ENCODE results near the gene ZCCHC7.
"Not testable (repeated sequence)": the region's sequence is repeated elsewhere in the genome, so short reads cannot be mapped to it uniquely, and the experiment has no call there.

The ZCCHC7 gene

DNA sequence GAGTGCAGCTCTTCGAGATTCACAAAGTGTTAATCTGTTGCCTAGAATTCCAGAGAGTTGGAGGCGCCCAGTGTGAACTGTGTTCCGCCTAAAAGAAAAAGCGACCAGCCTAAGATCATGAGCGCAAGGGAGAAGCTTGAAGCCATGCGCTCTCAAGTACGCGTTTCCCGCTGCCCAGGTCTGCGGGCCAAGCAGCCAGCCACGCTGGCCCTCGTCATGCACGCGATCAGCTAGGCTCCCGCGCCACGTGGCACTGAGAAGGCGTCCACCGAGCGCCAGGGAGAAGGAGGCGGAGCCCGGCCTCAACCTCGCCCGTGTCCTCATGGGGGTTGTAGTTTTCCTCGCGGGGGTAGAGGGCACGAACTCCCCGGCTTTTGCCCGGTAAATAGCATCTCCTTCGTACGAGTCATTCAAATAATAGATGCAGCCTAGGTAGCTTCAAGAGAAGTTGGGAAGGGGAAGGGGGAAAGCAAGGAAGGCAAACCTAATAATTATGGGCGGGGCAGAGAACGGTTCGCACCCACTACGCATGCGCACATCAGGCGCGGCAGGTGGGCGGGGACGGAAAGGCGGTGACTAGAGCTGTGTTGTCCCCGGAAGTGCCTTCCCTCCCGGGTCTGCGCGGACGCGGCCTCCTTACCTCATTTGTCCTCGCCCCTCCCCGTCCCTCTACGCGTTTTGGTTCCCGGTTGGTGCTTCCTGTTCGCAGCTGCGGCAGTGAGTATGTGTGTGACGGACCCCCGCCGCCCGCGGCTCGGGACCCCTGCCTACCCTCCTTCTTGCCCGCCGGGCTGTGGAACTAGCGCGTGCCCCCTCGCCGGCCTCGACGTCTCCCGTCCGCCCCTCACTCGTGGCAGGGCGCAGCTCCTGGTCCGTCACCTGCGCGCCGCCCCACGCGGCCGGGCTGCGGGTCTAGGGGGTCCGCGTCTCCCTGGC, at the start of gene ZCCHC7:
TSS of gene ZCCHC7 (plus strand) at position 668 of the 936 bp plus-strand sequence.
- DNase-seq (ENCODE audit: low read depth): peak; percentile 95

DNA sequence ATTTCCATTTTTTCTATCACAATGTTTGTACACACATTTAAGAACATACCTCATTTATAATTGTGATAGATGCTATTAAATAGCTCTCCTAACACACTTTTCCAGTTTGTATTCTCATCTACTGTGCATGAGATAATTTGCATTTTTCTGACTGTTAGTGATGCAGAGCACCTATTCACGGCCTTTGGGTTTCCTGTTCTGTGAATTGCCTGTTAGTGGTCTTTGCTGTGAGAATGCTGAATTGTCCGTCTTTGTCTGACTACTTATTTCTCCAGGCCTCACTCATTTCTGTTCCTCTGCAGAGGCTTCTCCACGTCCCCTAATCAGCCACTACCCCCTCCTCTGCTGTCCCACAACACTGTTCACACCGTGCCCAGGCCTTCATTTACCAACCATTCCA, 45.6 kb upstream of the ZCCHC7 start:
- not testable (repeated sequence) for DNase-seq (ENCODE audit: low read depth)

DNA sequence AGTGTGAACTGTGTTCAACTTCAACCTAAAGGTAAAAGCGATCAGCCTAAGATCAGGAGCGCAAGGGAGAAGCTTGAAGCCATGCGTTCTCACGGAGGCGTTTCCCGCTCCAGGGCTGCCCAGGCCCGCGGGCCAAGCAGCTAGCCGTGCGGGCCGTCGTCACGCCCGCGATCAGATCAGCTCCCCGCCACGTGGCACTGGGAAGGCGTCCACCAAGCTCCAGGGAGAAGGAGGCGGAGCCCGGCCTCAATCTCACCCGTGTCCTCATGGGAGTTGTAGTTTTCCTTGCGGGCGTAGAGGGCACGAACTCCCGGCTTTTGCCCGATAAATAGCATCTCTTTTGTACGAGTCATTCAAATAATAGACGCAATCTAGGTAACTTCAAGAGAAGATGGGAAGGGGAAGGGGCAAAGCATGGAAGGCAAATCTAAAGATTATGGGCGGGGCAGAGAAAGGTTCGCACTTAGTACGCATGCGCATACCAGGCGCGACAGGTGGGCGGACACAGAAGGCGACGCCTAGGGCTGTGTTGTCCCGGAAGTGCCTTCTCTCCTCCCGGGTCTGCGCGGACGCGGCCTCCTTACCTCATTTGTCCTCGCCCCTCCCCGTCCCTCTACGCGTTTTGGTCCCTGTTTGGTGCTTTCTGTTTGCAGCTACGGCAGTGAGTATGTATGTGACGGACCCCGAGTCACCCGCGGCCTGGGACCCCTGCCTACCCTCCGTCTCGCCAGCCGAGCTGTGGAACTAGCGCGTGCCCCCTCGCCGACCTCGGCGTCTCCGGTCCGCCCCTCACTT, 40.8 kb upstream of the ZCCHC7 start:
- DNase-seq (ENCODE audit: low read depth): peak; percentile 96

DNA sequence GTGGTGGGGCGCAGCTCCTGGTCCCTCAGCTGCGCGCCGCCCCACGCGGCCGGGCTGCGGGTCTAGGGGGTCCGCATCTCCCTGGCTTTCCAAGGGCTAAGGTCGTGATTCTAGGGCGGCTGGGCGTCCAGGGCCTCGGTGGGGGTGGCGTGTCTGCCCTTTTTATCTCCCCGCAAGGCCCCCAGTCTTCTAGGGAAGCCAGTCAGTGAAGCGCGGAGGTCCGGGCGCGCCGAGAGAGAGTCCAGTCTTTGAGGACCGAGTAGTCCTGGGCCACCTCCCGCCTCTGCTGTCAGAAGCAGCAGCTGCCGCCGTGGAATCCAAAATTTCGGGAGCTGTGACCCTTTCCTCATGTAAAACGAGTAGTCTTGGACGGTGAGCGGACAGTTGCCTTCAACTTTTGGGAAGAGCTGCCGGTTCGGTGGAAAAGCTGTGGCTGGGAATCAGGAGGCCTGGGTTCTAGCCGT, 40.2 kb upstream of the ZCCHC7 start:
- peak; percentile 45 for DNase-seq (ENCODE audit: low read depth)

DNA sequence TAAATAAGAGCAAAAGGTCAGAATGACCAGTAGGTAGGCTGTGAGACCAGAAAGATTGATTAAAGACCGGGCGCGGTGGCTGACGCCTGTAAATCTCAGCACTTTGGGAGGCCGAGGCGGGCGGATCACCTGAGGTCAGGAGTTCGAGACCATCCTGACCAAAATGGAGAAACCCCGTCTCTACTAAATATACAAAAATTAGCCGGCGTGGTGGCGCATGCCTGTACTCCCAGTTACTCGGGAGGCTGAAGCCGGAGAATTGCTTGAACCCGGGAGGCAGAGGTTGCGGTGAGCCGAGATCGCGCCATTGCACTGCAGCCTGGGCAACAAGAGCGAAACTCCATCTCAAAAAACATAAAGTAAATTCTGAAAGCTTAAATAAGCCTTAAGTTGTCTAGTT, 38.9 kb upstream of the ZCCHC7 start:
- not testable (repeated sequence) for DNase-seq (ENCODE audit: low read depth)

DNA sequence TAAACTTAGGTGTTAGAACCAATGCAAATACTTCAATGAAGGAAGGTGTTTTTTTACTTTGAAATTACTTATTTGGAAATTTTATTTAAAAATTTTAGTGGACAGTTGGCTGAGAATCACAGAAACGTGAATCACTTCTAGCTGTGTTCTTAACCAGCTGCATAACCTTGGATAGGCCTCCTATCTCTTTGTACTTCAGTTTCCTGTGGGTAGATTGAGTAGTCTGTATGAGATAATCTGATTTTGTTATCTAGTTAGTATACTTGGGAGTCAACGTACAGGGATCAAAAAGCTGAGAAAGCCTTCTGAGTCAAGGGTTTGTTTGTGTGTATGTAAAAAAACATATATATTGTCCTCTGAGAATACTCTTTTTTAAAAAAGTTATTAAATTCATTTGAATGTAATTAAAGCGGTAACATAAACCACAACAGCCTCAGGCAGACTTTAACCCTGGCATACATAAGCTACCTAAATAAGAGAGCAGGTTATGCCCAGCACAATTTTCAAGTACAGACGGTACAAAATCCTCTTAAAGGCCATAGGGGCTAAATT, 38.1 kb upstream of the ZCCHC7 start:
- DNase-seq (ENCODE audit: low read depth): no peak

DNA sequence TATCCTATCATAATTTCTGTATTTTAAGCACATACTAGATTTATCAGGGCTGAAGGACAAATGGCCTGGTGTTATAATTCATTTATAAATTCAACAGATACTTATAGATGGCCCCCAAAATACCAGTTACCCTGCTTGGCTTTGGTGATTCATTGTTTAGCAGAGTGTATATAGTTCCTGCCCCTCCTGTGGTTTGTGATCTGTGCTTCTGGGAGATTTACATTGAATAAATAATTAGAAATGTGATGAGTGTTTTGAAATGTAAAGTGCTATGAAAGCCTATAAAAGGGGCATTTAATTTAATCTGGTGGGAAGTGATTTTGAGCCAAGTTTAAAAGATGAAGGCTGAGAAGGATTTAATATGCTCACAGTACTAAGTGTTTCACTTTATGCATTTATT, 36.7 kb upstream of the ZCCHC7 start:
- no peak for DNase-seq (ENCODE audit: low read depth)

DNA sequence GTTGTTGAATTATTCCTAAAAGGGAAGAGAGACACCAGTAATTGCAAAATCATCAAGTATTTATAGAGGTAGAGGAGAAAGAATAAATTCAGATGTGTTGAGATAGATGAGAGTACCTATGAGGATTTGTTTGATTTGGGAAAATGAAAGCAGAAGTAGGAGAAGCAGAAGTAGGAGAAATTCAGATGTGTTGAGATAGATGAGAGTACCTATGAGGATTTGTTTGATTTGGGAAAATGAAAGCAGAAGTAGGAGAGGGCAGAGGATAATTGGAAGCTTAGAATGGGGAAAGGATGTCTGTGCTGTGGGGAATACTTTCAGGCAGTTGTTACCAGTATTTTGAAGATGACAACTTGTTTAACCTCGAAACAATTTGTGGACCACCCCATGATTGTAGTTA, 35.1 kb upstream of the ZCCHC7 start:
- DNase-seq (ENCODE audit: low read depth): no peak

DNA sequence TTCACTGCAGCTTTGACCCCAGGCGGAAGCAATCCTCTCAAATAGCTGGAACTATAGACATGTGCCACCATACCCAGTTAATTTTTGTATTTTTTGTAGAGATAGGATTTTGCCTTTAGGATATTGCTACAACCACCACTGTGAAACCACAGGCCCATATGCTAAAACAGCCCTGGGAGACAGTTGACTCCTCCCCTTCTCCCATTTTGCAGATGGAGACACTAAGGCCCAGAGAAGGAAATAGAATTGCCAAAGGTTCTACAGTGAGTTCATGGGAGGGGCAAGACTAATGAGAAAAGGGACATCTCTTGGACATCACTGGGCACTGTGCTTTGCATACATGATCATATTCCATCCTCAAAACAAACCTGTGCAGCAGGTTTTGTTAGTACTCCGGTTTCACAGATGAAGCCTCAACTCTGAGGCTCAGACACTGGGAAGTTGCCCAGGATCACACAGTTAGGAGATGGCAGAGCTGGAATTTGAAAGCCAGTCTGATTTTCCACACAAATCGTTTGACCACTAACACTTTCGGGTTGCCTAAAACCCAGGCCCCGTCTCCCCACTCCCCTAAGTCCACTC, 27.6 kb upstream of the ZCCHC7 start:
- not testable (repeated sequence) for DNase-seq (ENCODE audit: low read depth)

DNA sequence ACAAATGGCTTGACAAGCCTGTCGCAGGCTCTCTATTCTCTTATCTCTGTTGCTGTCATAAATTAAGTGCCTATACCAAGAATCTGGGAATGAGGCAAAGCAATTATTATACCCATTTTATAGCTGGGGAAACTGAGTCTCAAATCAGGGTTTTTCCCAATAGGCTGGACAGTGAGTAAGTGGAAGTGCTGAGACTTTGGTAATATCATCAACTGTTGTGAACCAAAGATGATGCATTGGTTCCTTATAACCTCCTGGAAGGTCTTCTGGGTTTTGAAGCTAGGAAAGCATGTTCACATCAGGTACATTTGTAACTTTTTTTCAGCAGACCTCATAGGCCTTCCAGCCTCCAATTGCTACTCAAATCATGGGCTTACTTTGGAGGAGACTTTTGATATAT, 25.6 kb upstream of the ZCCHC7 start:
- no peak for DNase-seq (ENCODE audit: low read depth)

DNA sequence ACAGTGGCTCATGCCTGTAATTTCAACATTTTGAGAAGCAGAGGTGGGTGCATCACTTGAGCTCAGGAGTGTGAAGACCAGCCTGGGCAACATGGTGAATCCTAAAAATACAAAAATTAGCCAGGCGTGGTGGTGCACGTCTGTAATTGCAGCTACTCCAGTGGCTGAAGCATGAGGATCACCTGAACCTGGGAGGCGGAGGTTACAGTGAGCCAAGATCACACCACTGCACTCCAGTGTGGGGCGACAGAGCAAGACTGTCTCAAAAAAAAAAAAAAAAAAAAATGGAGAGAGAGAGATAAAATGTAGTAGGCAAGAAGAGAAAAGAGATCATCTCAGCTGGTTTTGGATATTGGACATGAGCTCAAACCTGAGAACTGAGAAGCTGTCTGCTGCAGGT, 23.7 kb upstream of the ZCCHC7 start:
- DNase-seq (ENCODE audit: low read depth): no peak

DNA sequence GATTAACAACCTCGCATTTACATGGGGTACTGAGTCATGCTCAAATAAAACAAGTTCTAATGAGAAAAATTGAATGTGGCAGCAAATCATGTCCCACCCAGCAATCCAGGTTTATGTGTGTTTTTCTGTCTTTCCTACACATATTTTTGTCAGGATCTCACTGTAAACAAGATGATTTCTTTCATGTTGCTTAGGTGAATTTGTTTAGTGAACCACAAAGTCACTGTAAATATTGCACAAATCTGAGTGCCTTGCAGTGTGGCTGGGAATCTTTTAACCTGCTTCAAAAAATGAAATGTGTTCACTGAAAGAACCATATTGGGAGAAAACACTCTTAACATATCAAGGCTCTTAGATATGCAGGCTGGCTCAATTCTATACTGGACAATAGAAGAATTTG, 23.1 kb upstream of the ZCCHC7 start:
- DNase-seq (ENCODE audit: low read depth): no peak

DNA sequence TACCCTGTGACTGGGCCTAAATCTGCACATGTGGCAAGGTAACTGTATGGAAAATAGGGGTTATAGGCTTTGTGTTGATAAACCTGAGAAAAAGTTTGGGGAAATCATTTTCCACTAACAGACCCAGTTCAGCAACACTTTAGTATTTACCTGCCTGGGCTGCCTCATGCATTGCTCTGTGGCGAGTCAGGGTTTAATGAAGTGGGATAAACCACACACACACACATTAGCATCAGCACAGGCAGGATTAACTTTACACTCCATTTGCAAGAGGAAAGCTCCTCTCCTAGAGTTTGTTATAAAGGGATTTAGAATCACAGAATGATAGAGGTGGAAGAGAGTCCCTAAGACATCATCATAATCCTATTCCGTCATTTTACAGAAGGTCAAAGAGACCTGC, 20.0 kb upstream of the ZCCHC7 start:
- DNase-seq (ENCODE audit: low read depth): no peak

DNA sequence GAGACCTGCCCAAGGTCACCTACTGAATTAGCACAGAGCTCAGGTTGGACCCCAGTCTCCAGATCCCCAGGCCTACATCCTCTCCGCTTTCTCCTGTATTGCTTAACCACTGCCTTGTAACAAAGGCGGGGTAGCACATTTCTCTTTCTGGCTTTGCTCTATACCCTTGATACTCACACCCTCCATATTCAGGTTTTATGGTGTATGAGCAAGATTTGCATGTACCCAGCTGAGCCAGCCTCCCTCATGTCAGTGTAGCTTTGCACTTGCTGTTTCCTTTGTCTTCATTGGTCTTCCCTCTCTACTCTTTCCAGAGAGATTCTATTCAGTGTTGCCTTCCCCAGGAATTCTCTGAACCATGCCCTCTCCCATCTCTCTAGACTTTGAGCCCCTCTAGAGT, 19.6 kb upstream of the ZCCHC7 start:
- no peak for DNase-seq (ENCODE audit: low read depth)

DNA sequence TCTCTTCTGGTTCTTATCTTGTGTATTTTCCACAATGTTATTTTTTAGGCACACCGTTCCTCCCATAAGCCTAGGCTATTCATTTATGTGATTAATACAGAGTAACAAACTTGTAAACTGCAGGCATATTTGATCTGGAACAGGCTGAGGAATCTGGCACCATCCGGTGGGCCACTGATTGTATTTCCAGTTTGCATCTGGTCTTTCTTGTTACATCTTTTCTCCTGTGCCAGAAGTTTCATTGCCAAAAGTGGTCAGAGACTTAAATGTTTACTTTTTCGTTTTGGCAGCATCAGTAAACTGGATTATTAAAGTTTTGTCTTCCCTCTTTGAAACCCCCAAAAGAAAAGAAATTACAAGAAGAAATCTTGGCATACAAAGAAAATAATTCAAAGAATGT, 17.9 kb upstream of the ZCCHC7 start:
- no peak for DNase-seq (ENCODE audit: low read depth)

DNA sequence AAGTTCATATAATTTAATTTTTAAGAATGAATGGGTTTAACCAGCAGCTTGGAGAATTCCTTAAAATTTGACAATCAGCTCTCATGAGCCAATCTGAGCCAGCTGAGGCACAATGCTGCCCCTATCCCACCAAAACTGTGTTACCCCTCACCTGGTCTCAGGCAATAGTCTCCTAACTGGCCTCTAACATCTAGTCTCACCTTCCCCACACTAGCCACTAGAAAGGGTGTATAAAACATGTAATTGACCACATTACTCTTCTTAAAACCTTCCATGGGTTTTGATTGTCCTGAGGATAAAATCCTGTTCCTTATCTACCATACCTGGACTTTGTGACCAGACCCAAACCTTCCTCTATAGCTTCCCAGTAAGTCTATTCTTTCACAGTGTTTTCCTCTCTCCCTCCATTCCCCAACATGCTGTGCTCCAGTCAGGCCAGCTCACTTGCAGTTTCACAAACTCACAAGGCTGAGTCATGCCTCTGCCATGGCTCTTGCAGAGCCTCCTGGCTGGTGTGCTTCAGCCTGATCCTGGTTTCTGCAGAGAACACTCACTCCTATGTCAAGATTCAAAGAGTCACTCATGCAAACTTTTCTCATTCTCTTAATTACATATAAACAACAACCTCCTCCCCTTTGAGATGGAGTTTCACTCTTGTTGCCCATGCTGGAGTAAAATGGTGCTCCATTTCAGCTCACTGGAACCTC, 16.0 kb upstream of the ZCCHC7 start:
- DNase-seq (ENCODE audit: low read depth): peak; percentile 82

DNA sequence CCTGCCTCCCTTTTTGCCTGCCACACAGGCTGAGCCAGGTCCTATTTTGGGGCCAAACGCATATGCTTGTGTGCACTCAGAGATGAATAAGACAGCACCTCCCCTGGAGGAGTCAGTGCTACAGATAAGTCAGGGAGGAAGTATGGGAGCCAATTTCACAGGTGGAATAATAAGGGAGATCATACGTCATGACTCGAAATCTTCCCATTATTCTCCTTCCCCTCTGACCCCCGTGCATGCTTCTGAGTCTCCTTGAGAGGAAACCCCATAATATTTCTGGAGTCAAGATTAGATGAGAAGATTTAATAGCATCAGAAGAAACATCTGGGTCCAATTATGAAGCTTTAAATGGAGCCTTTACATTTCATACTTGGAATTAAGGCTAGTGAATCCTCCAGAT, 15.1 kb upstream of the ZCCHC7 start:
- peak; percentile 54 for DNase-seq (ENCODE audit: low read depth)

DNA sequence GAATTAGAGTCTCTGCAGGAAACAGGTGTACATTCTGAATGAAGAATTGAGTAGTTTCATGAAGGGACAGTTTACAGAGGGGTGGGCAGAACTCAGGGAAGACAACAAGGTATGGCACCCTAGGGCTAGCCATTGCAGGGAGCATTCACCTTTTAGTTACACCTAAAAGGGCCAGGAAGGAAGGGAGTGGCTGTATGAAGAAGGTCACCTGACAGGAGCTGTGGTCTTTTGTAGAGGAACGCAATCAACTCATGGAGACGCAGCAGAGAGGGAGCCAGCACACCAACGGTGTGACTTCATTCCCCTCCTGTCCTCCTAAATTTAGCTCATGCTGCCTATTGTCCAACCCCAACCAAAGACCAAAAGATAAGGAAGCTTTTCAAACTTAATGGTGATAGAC, 12.7 kb upstream of the ZCCHC7 start:
- DNase-seq (ENCODE audit: low read depth): no peak

DNA sequence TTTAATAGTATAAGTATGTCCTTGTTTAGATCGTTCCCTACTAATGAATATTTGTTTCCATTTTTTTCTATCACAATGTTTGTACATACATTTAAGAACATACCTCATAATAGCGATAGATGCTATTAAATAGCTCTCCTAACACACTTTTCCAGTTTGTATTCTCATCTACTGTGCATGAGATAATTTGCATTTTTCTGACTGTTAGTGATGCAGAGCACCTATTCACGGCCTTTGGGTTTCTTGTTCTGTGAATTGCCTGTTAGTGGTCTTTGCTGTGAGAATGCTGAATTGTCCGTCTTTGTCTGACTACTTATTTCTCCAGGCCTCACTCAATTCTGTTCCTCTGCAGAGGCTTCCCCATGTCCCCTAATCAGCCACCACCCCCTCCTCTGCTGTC, 5.9 kb upstream of the ZCCHC7 start:
- DNase-seq (ENCODE audit: low read depth): not testable (repeated sequence)

DNA sequence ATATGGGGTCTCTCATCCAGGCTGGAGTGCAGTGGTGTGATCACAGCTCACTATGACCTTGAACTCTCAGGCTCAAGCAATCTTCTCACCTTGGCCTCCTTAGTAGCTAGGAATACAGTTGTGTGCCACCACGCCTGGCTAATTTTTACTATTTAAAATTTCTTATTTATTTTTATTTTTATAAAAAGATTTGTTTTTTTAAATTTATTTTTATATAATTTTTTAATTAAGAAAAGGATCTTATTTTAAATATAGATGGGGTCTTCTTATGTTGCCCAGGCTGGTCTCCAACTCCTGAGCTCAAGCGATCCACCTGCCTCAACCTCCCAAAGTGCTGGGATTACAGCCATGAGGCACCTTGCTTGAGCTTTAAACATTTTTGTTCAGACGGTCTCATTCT, 2.4 kb upstream of the ZCCHC7 start:
- no peak for DNase-seq (ENCODE audit: low read depth)

DNA sequence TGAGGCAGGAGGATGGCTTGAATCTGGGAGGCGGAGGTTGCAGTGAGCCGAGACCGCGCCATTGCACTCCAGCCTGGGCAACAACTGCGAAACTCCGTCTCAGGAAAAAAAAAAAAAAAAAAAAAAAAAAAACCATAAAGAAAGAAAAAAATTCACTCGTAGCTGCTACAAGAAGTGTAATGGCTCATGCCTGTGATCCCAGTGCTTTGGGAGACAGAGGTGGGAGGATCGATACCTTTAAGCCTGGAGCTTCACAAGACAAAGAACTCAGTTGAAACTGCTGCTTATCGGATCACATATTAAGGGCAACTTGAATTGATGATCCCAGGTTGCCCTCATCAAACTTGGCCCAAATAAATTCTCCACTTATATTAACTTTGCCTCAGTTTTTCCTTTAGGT, 1.0 kb upstream of the ZCCHC7 start:
- DNase-seq (ENCODE audit: low read depth): no peak

DNA sequence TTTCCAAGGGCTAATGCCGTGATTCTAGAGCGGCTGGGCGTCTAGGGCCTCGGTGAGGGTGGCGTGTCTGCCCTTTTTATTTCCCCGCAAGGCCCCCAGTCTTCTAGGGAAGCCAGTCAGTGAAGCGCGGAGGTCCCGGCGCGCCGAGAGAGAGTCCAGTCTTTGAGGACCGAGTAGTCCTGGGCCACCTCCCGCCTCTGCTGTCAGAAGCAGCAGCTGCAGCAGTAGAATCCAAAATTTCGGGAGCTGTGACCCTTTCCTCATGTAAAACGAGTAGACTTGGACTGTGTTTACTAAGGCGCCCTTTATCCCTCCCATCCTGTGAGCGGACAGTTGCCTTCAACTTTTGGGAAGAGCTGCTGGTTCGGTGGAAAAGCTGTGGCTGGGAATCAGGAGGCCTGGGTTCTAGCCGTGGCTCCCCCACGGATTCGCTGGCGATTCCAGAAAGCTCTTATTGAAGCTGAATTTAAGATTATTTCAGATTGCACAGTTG, 515 bp downstream of the ZCCHC7 start:
- DNase-seq (ENCODE audit: low read depth): peak; percentile 39

Measured in EH (cell line).